Raji (cell line): ENCODE results near the gene SH3BP5.

Source experiments
- POLR2A ChIP-seq: IDR thresholded peaks from 2 replicates; pipeline ENCODE4 v1.6.1; 2011; ENCODE audit warnings: low read depth, low read length, control low read depth; ENCODE audit not compliant: insufficient read depth

SH3BP5 gene

GRCh38 chr3:15313461-15313860 is 18.9 kb downstream of the SH3BP5 start:
- TF ChIP-seq POLR2A: no peak

GRCh38 chr3:15312550-15312949 is 19.8 kb downstream of the SH3BP5 start:
- no peak for TF ChIP-seq POLR2A

GRCh38 chr3:15310491-15311370 is 21.7 kb downstream of the SH3BP5 start:
- no peak for TF ChIP-seq POLR2A

GRCh38 chr3:15309662-15310335 is 22.6 kb downstream of the SH3BP5 start:
- TF ChIP-seq POLR2A: no peak

- no peak for TF ChIP-seq POLR2A
Observed at GRCh38 chr3:15307580-15307979, 24.8 kb downstream of the SH3BP5 start.

GRCh38 chr3:15306979-15307359 is 25.4 kb downstream of the SH3BP5 start:
- TF ChIP-seq POLR2A: no peak

- TF ChIP-seq POLR2A: no peak
Observed at GRCh38 chr3:15305359-15305844, 27.0 kb downstream of the SH3BP5 start.

GRCh38 chr3:15303728-15304127 is 28.7 kb downstream of the SH3BP5 start:
- no peak for TF ChIP-seq POLR2A

- no peak for TF ChIP-seq POLR2A
Observed at GRCh38 chr3:15303216-15303615, 29.2 kb downstream of the SH3BP5 start.

GRCh38 chr3:15301761-15302160 is 30.6 kb downstream of the SH3BP5 start:
- no peak for TF ChIP-seq POLR2A

- no peak for TF ChIP-seq POLR2A
Observed at GRCh38 chr3:15300323-15301078, 31.9 kb downstream of the SH3BP5 start.

- no peak for TF ChIP-seq POLR2A
Observed at GRCh38 chr3:15299036-15299435, 33.4 kb downstream of the SH3BP5 start.

- TF ChIP-seq POLR2A: no peak
Observed at GRCh38 chr3:15298504-15298903, 33.9 kb downstream of the SH3BP5 start.

- no peak for TF ChIP-seq POLR2A
Observed at GRCh38 chr3:15297608-15298350, 34.6 kb downstream of the SH3BP5 start.

GRCh38 chr3:15295506-15295905 is 36.9 kb downstream of the SH3BP5 start:
- no peak for TF ChIP-seq POLR2A

GRCh38 chr3:15294929-15295328 is 37.5 kb downstream of the SH3BP5 start:
- TF ChIP-seq POLR2A: no peak
